ENCODE data around the gene SLC5A3.

SLC5A3 gene

DNA sequence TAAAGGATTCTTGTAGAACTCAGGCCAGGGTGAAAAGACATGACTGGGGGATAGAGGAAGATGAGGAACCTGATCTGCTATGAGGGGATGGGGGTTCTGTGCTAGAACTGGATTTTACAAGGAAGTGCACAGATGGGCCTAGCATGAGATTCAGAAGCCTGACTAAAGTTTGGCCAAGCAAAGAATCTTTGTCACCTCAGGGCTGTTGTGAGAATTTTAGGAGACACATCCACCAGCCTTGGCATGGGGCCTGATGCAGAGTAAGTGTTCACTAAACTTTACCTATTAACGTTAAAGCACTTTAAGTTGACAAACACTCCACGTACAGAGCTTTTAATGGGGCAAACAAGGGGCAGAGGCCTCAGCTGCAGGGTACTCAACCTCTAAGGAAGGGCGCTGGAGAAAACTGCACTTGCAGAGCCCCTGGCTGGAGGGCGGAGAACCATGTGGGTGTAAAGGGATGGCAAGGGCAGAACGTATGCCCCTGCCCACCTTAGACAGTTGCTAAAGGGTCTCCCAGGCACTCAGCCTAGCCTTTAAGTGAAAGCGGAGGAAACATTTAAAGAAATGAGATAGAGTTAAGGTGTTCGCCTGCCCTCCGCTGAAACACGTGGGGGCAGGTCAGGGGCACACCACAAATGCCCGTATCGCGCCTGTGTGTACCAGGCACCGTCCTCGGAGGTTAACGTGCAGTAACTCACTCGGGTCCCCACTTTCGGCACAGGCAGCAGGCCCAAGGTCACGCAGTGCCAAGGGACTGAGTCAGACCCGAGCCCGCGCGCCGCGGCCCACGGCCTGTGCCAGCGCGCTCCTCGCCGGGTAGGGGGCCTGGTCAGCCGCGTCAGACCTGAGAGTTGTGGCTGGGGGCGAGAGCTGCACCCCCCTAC lies 990 bp upstream of the SLC5A3 start:
- DNase-seq, result peak; percentile 41 to 46 (median 43)

DNA sequence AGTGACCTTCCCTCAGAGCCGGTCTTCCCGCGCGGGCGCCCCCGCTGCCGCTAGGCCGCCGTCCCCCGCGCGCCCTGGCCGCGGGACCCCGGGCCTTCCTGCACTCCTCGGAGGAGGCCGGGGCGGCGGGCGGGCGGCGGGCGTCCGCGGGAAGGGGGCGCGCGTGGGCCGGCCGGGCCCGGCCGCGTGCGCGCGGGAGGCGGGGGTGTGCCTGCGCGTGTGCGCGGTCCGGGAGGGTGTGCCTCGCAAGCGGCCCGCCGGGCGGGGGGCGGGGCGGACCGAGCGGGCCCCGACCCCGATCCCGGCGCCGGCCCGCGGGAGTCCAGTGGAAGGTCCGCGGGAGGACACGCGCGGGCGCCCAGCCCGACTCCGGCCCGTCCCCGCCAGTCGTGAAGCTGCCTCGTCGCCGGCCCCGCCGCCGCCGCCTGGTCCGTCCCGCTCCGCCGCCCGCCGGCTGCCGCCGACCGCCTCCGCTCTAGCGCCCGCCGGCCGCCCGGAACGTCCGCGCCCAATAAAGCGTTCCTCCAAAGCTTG lies 438 bp downstream of the SLC5A3 start:
- DNase-seq, result peak; percentile 48 to 85 (median 61)

DNA sequence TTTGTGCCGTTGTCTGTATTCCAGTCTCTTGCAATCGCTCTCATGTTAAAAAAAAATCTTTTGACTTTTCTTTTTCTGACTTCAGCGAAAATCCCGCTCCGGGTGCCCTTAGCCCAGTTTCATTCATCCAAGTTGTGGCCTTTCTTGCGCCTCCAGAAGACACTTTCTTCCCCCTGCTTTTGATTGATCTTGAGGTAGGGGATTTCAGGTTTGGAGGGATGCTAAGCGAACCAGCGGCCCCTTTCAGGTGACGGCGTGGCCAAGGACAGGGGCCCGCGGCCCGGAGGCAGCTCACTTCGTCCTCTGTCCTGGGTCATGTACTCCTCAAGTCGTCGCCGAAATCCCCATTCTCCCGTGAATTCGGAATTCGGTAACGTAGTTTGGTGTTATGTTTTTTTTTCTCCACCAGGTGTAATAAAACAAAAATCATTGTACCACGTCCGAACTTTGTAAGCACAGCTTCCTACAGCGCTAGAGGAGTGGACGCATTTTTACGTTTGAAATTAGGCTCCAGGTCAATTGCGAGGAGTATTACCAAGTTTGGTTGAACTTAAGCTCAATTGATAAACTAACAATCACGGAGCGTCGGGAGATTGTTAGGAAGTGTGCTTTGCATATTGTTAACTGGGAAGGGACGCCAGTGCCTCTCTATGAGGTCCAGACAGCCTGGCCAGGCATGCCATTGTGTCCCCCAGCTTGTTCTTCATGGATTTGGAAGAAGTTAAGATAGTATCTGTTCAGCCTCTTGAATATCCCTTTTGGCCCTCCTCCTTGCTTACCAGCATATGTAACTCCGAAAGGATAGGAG lies 1.1 kb downstream of the SLC5A3 start:
- DNase-seq, result no peak

DNA sequence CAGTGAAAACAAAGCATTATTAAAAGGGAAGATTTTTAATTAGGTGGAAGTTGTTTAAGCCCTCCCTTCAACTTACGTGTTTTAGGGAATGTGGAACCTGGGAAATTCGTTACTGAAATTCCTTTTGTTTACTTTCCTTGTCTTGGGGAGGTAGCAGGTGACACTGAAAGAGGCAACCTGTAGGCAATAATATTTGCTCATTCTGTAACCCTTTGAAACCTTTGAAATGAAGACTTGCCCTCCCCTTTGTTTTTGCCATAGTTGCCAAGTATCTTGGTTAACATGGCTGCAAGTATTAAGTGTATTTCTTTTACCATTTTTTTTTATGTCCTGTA lies 1.7 kb downstream of the SLC5A3 start:
- no peak for DNase-seq

DNA sequence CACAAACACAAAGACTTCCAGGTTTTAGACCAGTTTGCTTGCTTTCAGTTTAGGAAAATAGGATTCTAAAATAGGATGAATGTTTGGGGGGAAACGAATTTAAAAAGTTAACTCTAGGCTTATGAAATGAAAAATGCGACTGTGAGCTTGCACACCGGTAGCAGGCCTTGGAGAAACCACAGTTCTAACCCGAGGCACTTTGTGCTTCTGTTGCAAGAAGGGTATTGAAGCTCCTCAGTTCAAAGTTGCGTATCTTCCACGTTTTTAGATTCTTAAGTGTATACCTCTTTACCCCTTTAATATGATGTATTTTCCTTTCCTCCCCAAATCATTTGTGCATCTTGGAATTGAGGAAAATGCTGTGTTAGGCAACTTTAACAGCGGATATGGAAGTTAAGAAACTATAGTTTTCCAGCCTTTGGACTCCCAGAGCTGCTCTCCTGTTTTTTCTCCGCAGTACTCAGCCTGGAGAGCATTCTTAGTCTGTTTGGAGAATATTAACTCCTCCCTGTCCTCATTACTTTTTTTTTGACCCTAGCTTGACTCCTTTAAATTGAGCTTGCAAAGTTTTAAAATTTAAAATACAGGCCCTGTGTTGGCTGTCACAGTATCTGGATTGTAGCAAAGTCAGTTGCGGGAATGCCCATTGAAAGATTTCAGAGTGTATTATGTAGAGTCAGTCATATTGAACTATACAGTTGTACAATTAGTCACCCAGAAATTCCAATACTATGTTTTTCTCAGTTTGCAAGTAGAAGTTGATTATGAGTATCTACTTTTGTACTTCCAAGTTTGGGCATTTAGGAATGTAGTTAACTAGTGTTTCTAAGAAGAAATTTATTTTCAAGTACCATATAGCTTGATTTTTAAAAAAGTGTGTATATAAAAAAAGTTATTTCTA lies 2.6 kb downstream of the SLC5A3 start:
- DNase-seq, result peak; percentile 17 to 65 (median 52)

DNA sequence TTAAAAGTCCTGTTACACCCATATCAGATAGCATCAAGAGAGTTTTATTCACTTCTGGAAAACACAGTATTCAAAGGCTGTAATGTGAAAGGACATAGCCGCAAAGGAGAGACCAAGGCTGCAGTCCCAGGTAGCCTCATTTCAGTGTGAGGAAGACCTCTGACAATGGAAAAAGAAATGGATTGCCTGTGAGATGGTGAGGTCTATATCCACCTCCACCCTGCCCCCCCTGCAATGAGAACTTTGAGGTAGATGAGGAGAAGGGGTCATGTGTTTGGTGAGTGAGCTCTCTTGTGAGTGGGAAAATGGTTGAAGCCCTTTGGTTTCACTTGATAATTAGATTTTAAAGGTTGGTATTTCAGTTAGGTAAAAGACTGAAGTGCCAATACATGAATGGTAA lies 3.5 kb downstream of the SLC5A3 start:
- no peak for DNase-seq

DNA sequence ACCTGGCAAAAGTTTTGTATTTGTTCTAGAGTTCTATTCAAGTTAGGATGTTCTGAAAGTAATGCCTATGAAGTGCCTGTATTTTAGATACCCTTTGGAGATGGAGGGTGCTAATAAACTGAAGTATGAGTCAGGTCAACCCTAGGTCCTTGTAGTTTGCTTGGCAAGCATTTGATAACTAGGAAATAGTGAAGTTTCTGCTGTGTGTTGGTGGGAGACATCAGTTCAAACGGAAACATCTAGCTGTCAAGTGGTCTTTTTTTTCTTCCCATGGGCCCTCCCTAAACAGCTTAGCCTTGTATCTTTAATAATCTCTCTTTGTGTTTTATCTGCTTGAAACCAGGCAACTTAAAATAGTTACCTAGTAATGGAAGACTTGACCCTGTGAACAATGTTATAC lies 4.5 kb downstream of the SLC5A3 start:
- DNase-seq, result no peak

DNA sequence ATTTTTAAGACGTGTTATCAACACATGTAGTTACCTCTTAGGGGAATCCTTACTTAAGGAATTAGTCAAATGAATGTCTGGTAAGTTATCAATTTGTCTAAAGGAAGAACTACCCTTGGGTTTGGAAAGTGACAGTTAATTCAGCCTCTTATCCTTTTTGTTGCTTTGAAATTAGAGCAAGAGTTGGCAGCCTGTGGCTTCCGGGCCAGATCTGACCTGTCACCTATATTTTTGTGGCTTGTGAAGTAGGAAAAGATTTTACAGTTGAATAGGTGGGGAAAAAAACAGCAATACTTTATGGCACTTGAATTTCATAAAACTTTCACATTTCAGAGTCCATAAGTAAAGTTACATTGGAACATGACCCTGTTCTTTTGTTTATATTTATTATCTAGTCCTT lies 5.5 kb downstream of the SLC5A3 start:
- no peak for DNase-seq

DNA sequence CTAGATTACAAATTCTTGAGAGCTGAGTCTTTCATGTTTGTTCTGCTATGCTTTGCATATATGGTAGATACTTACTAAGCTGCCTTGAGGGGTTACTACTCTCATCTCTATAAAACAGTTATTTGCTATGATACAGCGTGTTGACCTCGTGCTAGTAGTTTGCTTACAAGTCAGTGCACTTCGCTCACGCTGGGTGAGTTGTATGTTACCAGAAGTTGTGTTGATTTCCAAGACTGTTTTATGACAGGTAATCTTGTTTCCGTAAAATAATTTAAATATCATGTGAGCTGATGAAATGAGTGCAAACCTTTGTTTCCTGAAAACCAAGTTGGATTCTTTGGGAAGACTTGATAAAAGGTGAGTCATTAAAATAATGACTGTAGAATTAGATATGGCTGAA lies 7.3 kb downstream of the SLC5A3 start:
- DNase-seq, result no peak

DNA sequence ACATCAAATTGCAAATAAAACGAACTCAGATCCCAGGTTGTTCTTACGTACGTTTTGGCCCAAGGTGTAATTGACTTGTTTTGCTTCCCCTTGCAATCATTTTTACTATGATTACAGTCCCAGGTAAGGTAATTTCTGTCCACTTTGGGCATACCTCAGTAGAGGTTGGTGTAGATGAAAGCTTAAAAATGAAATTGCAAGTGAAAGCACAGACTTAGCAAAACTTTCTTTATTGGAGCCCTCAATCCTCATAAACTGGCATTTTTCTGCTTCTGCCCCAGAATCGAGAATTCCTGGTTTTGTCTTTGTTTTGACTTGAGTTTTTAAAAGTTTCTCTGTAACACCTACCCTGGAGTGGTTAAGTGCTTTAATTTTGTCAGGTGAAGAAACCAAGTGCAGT lies 9.4 kb downstream of the SLC5A3 start:
- DNase-seq, result no peak

DNA sequence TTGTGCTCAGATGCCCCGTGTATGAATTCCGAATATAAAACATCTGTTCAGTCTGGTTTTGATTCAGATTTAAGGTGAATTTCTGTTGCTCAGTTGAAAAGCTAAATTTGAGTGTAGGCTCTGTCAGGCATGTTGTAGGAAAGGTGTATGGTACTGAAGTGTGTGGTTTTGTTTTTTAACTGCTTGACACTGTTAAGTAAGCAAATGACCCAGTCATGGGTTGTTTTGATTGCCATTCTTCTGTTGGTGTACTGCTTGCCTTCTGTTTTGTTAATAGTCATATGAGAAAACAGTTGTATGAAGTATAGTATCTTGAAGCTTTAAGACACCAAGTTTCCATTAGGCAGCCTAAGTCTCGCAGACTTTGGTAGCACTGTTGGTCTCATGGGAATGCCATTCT lies 10.0 kb downstream of the SLC5A3 start:
- no peak for DNase-seq

DNA sequence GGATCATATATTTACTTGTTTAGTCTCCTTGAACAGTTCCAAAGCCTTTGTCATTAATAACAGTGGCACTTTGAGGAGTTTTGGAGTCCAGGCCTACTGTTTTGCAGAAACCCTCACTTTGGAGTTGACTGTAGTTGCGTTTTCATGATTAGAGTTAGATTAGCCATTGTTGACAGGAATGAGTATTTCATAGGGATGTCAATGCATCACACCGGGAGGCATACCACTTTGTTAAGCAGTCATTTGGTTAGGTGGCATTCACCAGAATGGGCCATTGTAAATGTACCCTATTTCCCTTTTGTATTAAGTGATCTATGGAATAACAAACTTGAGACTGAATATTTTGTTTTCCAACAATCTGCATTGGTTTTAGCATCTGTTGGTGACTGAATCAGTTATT lies 11.8 kb downstream of the SLC5A3 start:
- no peak for DNase-seq

DNA sequence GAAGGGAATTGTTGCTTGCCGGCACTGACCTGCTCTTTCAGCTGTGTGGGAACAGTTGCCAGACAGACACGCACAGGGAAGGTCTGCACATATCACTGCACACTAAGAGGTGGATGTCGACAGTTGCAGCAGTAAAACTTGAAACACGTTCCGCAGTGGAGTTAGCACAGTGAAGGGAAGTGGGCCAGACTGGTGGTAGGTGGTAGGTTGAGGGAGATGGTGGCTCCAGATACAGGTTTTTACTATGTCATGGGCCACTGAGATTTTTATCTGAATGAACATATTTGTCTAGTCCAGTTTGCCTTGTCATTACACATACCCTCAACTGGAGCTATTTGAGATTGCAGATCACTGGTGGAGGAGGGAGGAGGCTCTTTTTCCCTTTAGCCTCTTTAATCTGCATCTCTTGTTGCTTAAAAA lies 13.5 kb downstream of the SLC5A3 start:
- no peak for DNase-seq

DNA sequence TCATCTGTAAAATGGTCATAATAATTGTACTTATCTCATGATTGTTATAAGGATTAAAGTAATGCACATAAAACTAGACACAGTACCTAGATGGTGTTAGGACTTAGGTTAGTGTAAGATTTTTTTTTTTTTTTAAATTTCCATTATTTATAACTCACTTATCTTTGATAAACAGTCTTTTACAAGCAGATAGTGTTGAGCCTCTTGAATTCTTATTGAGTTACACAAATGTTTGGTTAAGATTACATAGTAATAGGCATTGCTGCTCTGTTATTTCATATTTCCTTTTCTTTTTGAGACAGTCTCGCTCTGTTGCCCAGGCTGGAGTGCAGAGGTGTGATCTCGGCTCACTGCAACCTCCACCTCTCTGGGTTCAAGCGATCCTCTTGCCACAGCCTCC lies 15.4 kb downstream of the SLC5A3 start:
- no peak for DNase-seq

DNA sequence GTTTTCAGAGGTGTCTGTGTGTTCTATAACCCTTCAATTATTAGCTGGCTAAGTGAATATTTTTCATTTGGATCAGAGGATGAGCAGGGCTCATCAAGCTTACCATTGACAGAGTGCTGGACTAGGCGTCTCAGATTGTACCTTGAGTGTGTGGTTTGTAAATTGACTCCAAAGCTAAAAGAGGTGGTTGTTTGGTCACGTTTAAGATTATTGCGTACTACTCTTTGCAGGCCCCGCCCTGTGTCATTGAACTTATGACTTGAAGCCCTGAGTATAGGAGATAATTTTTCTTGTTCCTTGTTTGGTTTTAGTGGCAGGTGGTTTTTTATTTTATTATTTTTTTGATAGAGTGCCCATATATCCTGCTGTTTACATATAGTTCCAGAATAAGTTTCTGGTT lies 17.7 kb downstream of the SLC5A3 start:
- DNase-seq, result no peak

DNA sequence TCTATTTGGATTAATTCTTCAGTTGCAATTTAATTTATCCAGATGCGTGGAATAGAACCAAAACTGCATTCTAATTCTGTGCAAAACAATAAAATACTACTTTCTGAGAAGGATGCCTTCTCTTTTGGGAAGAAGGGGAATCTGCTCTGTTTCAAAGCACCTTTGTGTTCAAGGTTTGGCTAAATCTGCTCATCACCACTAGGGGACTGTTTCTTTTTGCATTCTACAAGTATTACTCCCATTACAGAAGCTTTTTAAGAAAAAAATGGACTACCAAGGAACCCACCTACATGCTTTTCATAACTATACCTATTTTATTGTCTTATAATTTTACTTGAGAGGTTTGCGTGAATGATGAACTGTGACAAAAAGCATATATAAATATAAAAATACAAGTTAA lies 18.2 kb downstream of the SLC5A3 start:
- no peak for DNase-seq

DNA sequence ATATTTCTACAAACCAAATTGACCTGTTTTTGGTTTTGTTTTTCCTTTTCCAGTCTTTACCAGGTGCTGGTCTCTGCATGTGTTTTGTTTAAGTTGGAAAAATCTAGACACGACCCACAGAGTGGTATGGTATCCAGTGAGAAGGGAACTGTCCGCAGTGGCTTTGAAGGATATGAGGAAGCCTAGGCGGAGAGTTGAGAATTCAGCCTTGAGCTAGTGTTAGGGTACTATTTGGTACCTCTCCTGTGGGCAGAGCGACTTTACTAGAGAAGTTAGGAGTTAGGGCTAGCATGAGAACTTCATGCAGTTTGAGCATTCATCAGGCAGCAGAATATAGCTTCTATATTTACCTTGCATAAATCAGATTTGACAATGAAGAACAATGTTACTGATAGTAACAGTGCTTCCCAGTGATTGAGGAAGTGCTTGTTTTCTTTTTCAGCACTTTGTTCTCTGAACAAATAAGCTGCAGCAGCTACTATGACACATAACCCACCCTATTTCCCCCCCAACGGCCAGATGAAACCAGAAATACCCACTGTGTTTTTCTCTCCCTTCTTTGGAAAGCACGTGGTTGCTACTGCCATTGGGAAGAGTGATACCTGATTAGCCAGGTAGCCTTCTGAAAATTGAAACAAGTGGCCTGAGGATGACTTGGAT lies 19.0 kb downstream of the SLC5A3 start:
- DNase-seq, result peak in 2 of 3 donors; percentile 23 to 32

DNA sequence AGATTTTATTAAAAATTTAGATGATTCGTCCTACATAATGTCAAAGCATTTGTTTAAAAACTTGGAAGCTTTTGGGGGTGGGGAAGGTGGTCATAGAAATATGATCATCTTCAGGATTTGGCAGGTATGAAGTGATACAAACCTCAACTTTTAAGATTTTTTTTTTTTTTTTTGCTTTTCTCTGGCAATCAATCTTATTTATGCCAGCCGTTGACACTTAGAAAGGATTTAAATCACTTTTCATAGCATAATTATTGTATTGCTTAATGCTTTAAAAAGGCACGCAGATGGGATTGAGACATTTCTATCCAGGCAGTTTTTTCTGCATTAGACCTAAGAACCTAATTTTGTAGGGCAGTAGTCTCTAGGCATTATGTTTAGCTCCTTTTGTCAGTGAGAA lies 19.7 kb downstream of the SLC5A3 start:
- DNase-seq, result no peak

DNA sequence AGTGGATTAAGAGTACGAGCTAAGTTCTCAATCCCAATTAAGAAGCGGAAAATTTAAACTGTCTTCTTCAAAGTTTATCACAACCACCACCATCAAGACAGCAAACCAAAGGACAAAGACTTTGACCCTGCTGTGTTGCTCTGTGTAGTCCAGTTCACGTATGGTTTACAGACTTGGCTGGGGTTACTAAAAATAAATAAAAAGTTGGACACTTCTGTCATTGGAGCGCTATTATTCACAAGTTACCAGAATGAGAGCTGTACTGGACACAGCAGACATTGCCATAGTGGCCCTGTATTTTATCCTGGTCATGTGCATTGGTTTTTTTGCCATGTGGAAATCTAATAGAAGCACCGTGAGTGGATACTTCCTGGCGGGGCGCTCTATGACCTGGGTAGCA lies 21.6 kb downstream of the SLC5A3 start:
- no peak for DNase-seq

DNA sequence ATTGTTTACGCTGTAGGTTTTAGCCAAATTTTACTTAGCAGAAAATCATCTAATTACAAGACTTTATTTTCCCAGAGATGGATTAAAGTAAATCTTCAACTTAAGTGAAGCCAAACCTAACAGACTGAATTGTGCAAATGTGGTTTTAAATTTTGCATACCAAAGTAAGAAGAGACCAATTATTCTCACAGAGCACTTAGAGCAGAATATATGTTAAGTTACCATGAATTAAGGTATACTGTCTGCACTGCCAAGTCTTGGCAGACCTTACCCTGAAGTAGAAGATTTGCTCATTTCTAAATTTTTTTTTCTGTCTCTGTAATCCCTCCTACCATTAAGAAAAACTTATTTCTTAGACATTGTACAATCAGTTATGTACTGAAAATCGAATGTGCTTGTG lies 24.1 kb downstream of the SLC5A3 start:
- DNase-seq, result no peak

DNA sequence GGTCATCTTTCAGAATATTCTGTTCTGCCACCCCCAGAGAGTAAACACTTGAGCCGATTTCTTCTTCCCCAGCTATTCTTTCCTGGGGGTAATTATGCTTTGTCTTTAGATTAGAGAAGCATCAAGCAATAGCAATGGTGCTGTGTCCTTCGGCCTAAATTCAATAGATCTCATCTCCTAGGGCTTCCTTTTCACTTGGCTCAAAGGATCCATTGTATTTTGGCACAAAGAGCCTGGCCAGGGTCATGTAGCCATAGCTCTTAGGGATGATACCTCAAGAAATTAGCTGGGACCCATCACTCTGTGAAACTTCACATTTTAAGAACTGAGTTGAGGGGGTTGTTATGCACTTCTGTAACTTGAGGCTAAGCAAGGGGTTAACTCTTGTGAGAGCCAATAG lies 27.0 kb downstream of the SLC5A3 start:
- no peak for DNase-seq

DNA sequence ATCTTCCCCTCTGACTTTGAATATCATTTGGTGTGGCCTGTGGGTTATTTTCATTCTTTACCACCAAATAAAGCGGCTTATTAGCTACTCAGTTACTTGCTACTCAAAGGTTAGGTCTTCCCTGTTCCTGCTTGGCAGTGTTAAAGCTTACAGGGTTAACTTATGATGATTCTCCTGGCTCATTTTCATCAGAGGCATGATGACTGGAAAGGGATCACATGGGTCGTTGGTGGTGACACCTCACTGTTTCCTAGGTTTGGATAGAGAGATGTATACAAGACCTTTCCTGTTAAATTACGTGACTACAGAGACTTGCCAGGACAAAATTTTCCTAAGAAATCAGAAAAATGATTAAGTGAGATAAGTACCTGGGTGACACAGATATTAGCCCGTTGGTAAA lies 27.4 kb downstream of the SLC5A3 start:
- no peak for DNase-seq
